GM12878 (cell line): ENCODE results near the gene KRTAP15-1. TPM values are rescaled to one million over a fixed set of nuclear protein-coding genes. Genes with fewer than 3 reads are reported as not detected.

Experiments used
- BCL11A ChIP-seq: IDR thresholded peaks from 2 replicates; pipeline ENCODE4 v1.6.1; 2011; ENCODE audit warnings: low read depth, low read length
- ESRRA ChIP-seq: IDR thresholded peaks from 2 replicates; pipeline ENCODE4 v1.6.1; 2012; ENCODE audit warnings: mild to moderate bottlenecking, low read length, improper control_type of control experiment
- ETV6 ChIP-seq, 2 experiments: fragments of 450-650 bp in 1 of 2; IDR thresholded peaks in 1 of 2; conservative IDR thresholded peaks in 1 of 2; 2 replicates each; pipeline ENCODE4 v1.6.1; 2014; ENCODE audit warnings: antibody characterized with exemption in 1 of 2, borderline replicate concordance in 1 of 2, low read depth in 1 of 2, mild to moderate bottlenecking in 1 of 2, moderate library complexity in 1 of 2
- MTA3 ChIP-seq: IDR thresholded peaks from 2 replicates; pipeline ENCODE4 v1.6.1; 2012; ENCODE audit warnings: low read length, inconsistent platforms, borderline replicate concordance
- PAX5 ChIP-seq: IDR thresholded peaks from 2 replicates; pipeline ENCODE4 v1.6.1; 2011; ENCODE audit warnings: low read depth, low read length, borderline replicate concordance
- POLR2A ChIP-seq: IDR thresholded peaks from 2 replicates; pipeline ENCODE4 v1.6.1; 2011; ENCODE audit warnings: low read depth, mild to moderate bottlenecking, low read length
- RB1 ChIP-seq: fragments of 450-650 bp; formaldehyde crosslinking; IDR thresholded peaks from 2 replicates; pipeline ENCODE4 v1.6.1; 2017; ENCODE audit warnings: mild to moderate bottlenecking, borderline replicate concordance
- SIX5 ChIP-seq: IDR thresholded peaks from 2 replicates; pipeline ENCODE4 v1.6.1; 2011; ENCODE audit warnings: mild to moderate bottlenecking, low read depth, low read length, moderate library complexity; ENCODE audit not compliant: severe bottlenecking
- SMARCA5 ChIP-seq: fragments of 450-650 bp; IDR thresholded peaks from 2 replicates; pipeline ENCODE4 v1.6.1; 2017; ENCODE audit warnings: mild to moderate bottlenecking
- STAT3 ChIP-seq: IDR thresholded peaks from 2 replicates; pipeline ENCODE4 v1.6.1; 2011; ENCODE audit warnings: low read depth, low read length, improper control_type of control experiment
- TCF7 ChIP-seq: IDR thresholded peaks from 2 replicates; pipeline ENCODE4 v1.6.1; 2014; ENCODE audit warnings: antibody characterized with exemption, borderline replicate concordance
- ZNF687 ChIP-seq: fragments of 450-650 bp; IDR thresholded peaks from 2 replicates; pipeline ENCODE4 v1.6.1; 2017; ENCODE audit warnings: mild to moderate bottlenecking, moderate library complexity
- polyA plus RNA-seq, 11 experiments: library from polyadenylated mRNA; depleted of rRNA in 4 of 11; unstranded in 6 of 11; stranded (reverse) in 5 of 11; fragments of >200 nt; fragmentation: Nextera tagmentation in 4 of 11; fragmentation: Illumina TruSeq in 1 of 11; extraction: Ambion mirVana in 4 of 11; extraction: Trizol in 1 of 11; gene quantifications; 1 replicate in 1 of 11; 2 replicates in 10 of 11; pipeline versions ENCODE4 v1.2.1 to v1.2.3, GENCODE V29; 2011 to 2016; ENCODE audit warnings: inconsistent platforms in 2 of 11, missing spikeins in 2 of 11, low read depth in 1 of 11
- total RNA-seq, 4 experiments: library from RNA; depleted of rRNA in 3 of 4; stranded (reverse); fragments of >200 nt in 3 of 4; fragmentation: Illumina TruSeq in 1 of 4; extraction: Trizol in 1 of 4; gene quantifications; 2 replicates each; pipeline versions ENCODE4 v1.2.1 to v1.2.3, GENCODE V29; 2013 to 2021

KRTAP15-1 gene
- total and polyA plus RNA-seq, 10 of the 15 experiments (the other 5 are each of a cell fraction or from before 2014, with no cell fraction given), result not detected

GRCh38 chr21:30487336-30487735, 47.3 kb downstream of the KRTAP15-1 start, which contains the start of gene KRTAP19-2 (continued):
- TF ChIP-seq ZNF687 (no peak), BCL11A (no peak), MTA3 (no peak), STAT3 (no peak), SMARCA5 (no peak), PAX5 (no peak), ETV6 (conservative IDR thresholded peaks at IDR 0.05 in 1 of 2, IDR thresholded peaks at IDR 0.05 in 1 of 2; ENCODE audit: borderline replicate concordance in 1 of 2, low read depth in 1 of 2) (no peak), TCF7 (no peak), SIX5 (no peak), ESRRA (no peak), RB1 (no peak), POLR2A (no peak)

Other genes starting within 250 kb of the KRTAP15-1 start
Only the 7 nearest of the 26 such genes appear.
- not detected in 2 replicates for gene KRTAP13-1, start 44.2 kb upstream of the KRTAP15-1 start, total RNA-seq (2014; rRNA removed)
- gene KRTAP13-1, start 44.2 kb upstream of the KRTAP15-1 start, total RNA-seq (2014; rRNA removed; fragmentation: Illumina TruSeq; extraction: Trizol), result not detected in 2 replicates
- not detected in 2 replicates for gene KRTAP13-1, start 44.2 kb upstream of the KRTAP15-1 start, total RNA-seq (2021)
- not detected in 2 replicates for gene KRTAP13-1, start 44.2 kb upstream of the KRTAP15-1 start, polyA plus RNA-seq (2011; rRNA removed)
- gene KRTAP13-1, start 44.2 kb upstream of the KRTAP15-1 start, polyA plus RNA-seq (2014; fragmentation: Illumina TruSeq; extraction: Trizol), result not detected in 2 replicates
- not detected for gene KRTAP13-1, start 44.2 kb upstream of the KRTAP15-1 start, polyA plus RNA-seq (2014; fragmentation: Nextera tagmentation; extraction: Ambion mirVana)
- not detected in 2 replicates for gene KRTAP13-1, start 44.2 kb upstream of the KRTAP15-1 start, polyA plus RNA-seq (2014; rRNA removed)
- gene KRTAP13-1, start 44.2 kb upstream of the KRTAP15-1 start, polyA plus RNA-seq (2016; fragmentation: Nextera tagmentation; extraction: Ambion mirVana), result not detected
- not detected in 2 replicates for gene KRTAP13-3, start 14.3 kb upstream of the KRTAP15-1 start, total RNA-seq (2014; rRNA removed)
- gene KRTAP13-3, start 14.3 kb upstream of the KRTAP15-1 start, total RNA-seq (2014; rRNA removed; fragmentation: Illumina TruSeq; extraction: Trizol), result not detected in 2 replicates
- gene KRTAP13-3, start 14.3 kb upstream of the KRTAP15-1 start, total RNA-seq (2021), result not detected in 2 replicates
- gene KRTAP13-3, start 14.3 kb upstream of the KRTAP15-1 start, polyA plus RNA-seq (2011; rRNA removed), result not detected in 2 replicates
- not detected in 2 replicates for gene KRTAP13-3, start 14.3 kb upstream of the KRTAP15-1 start, polyA plus RNA-seq (2014; fragmentation: Illumina TruSeq; extraction: Trizol)
- not detected for gene KRTAP13-3, start 14.3 kb upstream of the KRTAP15-1 start, polyA plus RNA-seq (2014; fragmentation: Nextera tagmentation; extraction: Ambion mirVana)
- gene KRTAP13-3, start 14.3 kb upstream of the KRTAP15-1 start, polyA plus RNA-seq (2014; rRNA removed), result not detected in 2 replicates
- not detected for gene KRTAP13-3, start 14.3 kb upstream of the KRTAP15-1 start, polyA plus RNA-seq (2016; fragmentation: Nextera tagmentation; extraction: Ambion mirVana)
- gene KRTAP13-4, start 10.1 kb upstream of the KRTAP15-1 start, total RNA-seq (2014; rRNA removed), result not detected in 2 replicates
- not detected in 2 replicates for gene KRTAP13-4, start 10.1 kb upstream of the KRTAP15-1 start, total RNA-seq (2014; rRNA removed; fragmentation: Illumina TruSeq; extraction: Trizol)
- gene KRTAP13-4, start 10.1 kb upstream of the KRTAP15-1 start, total RNA-seq (2021), result not detected in 2 replicates
- not detected in 2 replicates for gene KRTAP13-4, start 10.1 kb upstream of the KRTAP15-1 start, polyA plus RNA-seq (2011; rRNA removed)
- not detected in 2 replicates for gene KRTAP13-4, start 10.1 kb upstream of the KRTAP15-1 start, polyA plus RNA-seq (2014; fragmentation: Illumina TruSeq; extraction: Trizol)
- not detected for gene KRTAP13-4, start 10.1 kb upstream of the KRTAP15-1 start, polyA plus RNA-seq (2014; fragmentation: Nextera tagmentation; extraction: Ambion mirVana)
- not detected in 2 replicates for gene KRTAP13-4, start 10.1 kb upstream of the KRTAP15-1 start, polyA plus RNA-seq (2014; rRNA removed)
- not detected for gene KRTAP13-4, start 10.1 kb upstream of the KRTAP15-1 start, polyA plus RNA-seq (2016; fragmentation: Nextera tagmentation; extraction: Ambion mirVana)
- not detected in 2 replicates for gene KRTAP19-1, start 40.1 kb downstream of the KRTAP15-1 start, total RNA-seq (2014; rRNA removed)
- gene KRTAP19-1, start 40.1 kb downstream of the KRTAP15-1 start, total RNA-seq (2014; rRNA removed; fragmentation: Illumina TruSeq; extraction: Trizol), result not detected in 2 replicates
- gene KRTAP19-1, start 40.1 kb downstream of the KRTAP15-1 start, total RNA-seq (2021), result not detected in 2 replicates
- not detected in 2 replicates for gene KRTAP19-1, start 40.1 kb downstream of the KRTAP15-1 start, polyA plus RNA-seq (2011; rRNA removed)
- not detected in 2 replicates for gene KRTAP19-1, start 40.1 kb downstream of the KRTAP15-1 start, polyA plus RNA-seq (2014; fragmentation: Illumina TruSeq; extraction: Trizol)
- not detected for gene KRTAP19-1, start 40.1 kb downstream of the KRTAP15-1 start, polyA plus RNA-seq (2014; fragmentation: Nextera tagmentation; extraction: Ambion mirVana)
- gene KRTAP19-1, start 40.1 kb downstream of the KRTAP15-1 start, polyA plus RNA-seq (2014; rRNA removed), result not detected in 2 replicates
- gene KRTAP19-1, start 40.1 kb downstream of the KRTAP15-1 start, polyA plus RNA-seq (2016; fragmentation: Nextera tagmentation; extraction: Ambion mirVana), result not detected
- gene KRTAP19-2, start 47.2 kb downstream of the KRTAP15-1 start, total RNA-seq (2014; rRNA removed), result not detected in 2 replicates
- gene KRTAP19-2, start 47.2 kb downstream of the KRTAP15-1 start, total RNA-seq (2014; rRNA removed; fragmentation: Illumina TruSeq; extraction: Trizol), result not detected in 2 replicates
- not detected in 2 replicates for gene KRTAP19-2, start 47.2 kb downstream of the KRTAP15-1 start, total RNA-seq (2021)
- gene KRTAP19-2, start 47.2 kb downstream of the KRTAP15-1 start, polyA plus RNA-seq (2011; rRNA removed), result not detected in 2 replicates
- gene KRTAP19-2, start 47.2 kb downstream of the KRTAP15-1 start, polyA plus RNA-seq (2014; fragmentation: Illumina TruSeq; extraction: Trizol), result not detected in 2 replicates
- gene KRTAP19-2, start 47.2 kb downstream of the KRTAP15-1 start, polyA plus RNA-seq (2014; fragmentation: Nextera tagmentation; extraction: Ambion mirVana), result not detected
- not detected in 2 replicates for gene KRTAP19-2, start 47.2 kb downstream of the KRTAP15-1 start, polyA plus RNA-seq (2014; rRNA removed)
- gene KRTAP19-2, start 47.2 kb downstream of the KRTAP15-1 start, polyA plus RNA-seq (2016; fragmentation: Nextera tagmentation; extraction: Ambion mirVana), result not detected
- not detected in 2 replicates for gene KRTAP19-3, start 51.7 kb downstream of the KRTAP15-1 start, total RNA-seq (2014; rRNA removed)
- not detected in 2 replicates for gene KRTAP19-3, start 51.7 kb downstream of the KRTAP15-1 start, total RNA-seq (2014; rRNA removed; fragmentation: Illumina TruSeq; extraction: Trizol)
- gene KRTAP19-3, start 51.7 kb downstream of the KRTAP15-1 start, total RNA-seq (2021), result not detected in 2 replicates
- not detected in 2 replicates for gene KRTAP19-3, start 51.7 kb downstream of the KRTAP15-1 start, polyA plus RNA-seq (2011; rRNA removed)
- gene KRTAP19-3, start 51.7 kb downstream of the KRTAP15-1 start, polyA plus RNA-seq (2014; fragmentation: Illumina TruSeq; extraction: Trizol), result not detected in 2 replicates
- gene KRTAP19-3, start 51.7 kb downstream of the KRTAP15-1 start, polyA plus RNA-seq (2014; fragmentation: Nextera tagmentation; extraction: Ambion mirVana), result not detected
- not detected in 2 replicates for gene KRTAP19-3, start 51.7 kb downstream of the KRTAP15-1 start, polyA plus RNA-seq (2014; rRNA removed)
- not detected for gene KRTAP19-3, start 51.7 kb downstream of the KRTAP15-1 start, polyA plus RNA-seq (2016; fragmentation: Nextera tagmentation; extraction: Ambion mirVana)
- not detected in 2 replicates for gene KRTAP19-4, start 56.9 kb downstream of the KRTAP15-1 start, total RNA-seq (2014; rRNA removed)
- gene KRTAP19-4, start 56.9 kb downstream of the KRTAP15-1 start, total RNA-seq (2014; rRNA removed; fragmentation: Illumina TruSeq; extraction: Trizol), result not detected in 2 replicates
- not detected in 2 replicates for gene KRTAP19-4, start 56.9 kb downstream of the KRTAP15-1 start, total RNA-seq (2021)
- not detected in 2 replicates for gene KRTAP19-4, start 56.9 kb downstream of the KRTAP15-1 start, polyA plus RNA-seq (2011; rRNA removed)
- gene KRTAP19-4, start 56.9 kb downstream of the KRTAP15-1 start, polyA plus RNA-seq (2014; fragmentation: Illumina TruSeq; extraction: Trizol), result not detected in 2 replicates
- not detected for gene KRTAP19-4, start 56.9 kb downstream of the KRTAP15-1 start, polyA plus RNA-seq (2014; fragmentation: Nextera tagmentation; extraction: Ambion mirVana)
- gene KRTAP19-4, start 56.9 kb downstream of the KRTAP15-1 start, polyA plus RNA-seq (2014; rRNA removed), result not detected in 2 replicates
- gene KRTAP19-4, start 56.9 kb downstream of the KRTAP15-1 start, polyA plus RNA-seq (2016; fragmentation: Nextera tagmentation; extraction: Ambion mirVana), result not detected